ENCODE data around the gene TPSD1. TPM values are rescaled to one million over a fixed set of nuclear protein-coding genes. Genes with fewer than 3 reads are reported as not detected.
"Not testable (repeated sequence)": the region's sequence is repeated elsewhere in the genome, so short reads cannot be mapped to it uniquely, and the experiment has no call there.

Gene TPSD1
- polyA plus RNA-seq, 3 donors from 2014 or later: not detected

DNA sequence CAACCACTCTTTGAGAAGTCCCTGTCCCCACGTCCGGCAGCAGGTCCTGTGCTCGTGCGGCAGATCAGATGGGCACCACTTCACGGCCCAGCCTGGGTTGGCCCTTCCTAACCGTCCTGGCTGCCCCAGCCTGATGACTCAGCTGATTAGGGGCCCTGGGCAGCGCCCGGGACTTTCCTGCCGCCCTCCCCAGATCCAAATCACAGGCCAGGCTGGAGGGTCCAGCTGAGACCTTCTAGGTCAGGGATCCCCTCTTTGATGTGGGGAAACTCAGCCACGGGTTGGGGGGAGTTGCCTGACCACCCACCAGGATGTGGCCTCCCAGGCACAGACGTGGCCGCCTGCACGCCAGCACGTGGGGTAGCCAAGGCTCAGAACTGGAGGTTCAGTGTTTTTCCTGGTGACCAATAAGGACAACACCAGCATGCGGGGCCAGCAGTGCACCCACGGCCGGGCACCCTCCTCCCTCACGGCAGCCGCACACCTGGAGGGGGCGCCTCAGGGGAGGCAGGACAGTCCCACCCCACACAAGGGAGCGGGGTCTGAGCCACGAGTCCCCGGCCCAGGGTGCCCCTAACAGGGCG, 30.0 kb upstream of the TPSD1 start:
- not testable (repeated sequence) for H3K4me3 Mint-ChIP-seq; DNase-seq; H3K27ac Mint-ChIP-seq; H3K4me1 Mint-ChIP-seq; H3K36me3 Mint-ChIP-seq; H3K27me3 Mint-ChIP-seq (ENCODE audit: low read depth in 3 of 3); H3K9me3 Mint-ChIP-seq

DNA sequence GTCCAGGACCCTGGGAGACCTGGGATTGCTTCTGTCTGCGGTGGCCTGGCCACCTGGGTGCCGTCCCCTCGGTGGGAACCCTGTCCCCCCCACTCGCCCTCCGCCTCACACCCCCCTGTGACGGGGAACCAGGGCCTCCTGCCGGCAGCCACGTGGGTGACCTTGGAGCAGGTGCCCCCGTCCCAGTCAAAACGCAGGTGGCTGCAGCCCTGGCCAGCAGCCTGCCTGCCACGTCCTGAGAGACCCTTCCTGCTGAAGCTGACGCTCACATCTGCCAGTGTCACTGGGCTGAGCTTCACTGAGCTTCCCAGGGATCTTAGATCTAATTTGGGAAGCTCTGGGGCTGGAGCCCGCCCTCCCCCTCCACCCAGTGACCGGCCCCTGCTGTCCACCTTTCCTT, 29.2 kb upstream of the TPSD1 start:
- not testable (repeated sequence) for DNase-seq; H3K27ac Mint-ChIP-seq; H3K9me3 Mint-ChIP-seq; H3K4me3 Mint-ChIP-seq; H3K4me1 Mint-ChIP-seq; H3K36me3 Mint-ChIP-seq; H3K27me3 Mint-ChIP-seq (ENCODE audit: low read depth in 3 of 3)

DNA sequence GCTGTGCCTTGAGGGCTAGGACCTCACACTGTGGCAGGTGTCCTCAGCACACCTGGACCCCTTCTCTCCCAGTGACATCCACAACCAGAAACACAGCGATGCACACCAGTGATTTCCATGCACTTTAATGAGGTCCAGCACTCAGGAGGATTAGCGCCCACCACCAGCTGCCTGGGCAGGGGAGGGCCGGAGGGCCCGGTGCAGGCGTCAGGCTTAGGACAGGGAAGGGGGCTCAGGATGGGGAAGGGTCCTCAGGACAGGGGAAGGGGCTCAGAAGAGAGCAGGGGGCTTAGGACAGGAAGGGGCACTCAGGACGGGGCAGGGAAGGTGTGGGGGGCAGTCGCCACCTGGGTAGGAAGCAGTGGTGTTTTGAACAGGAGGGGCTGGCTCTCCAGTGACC, 27.6 kb upstream of the TPSD1 start:
- H3K27ac Mint-ChIP-seq; H3K36me3 Mint-ChIP-seq; H3K27me3 Mint-ChIP-seq (ENCODE audit: low read depth in 3 of 3); H3K9me3 Mint-ChIP-seq; H3K4me1 Mint-ChIP-seq; H3K4me3 Mint-ChIP-seq; DNase-seq: not testable (repeated sequence)

DNA sequence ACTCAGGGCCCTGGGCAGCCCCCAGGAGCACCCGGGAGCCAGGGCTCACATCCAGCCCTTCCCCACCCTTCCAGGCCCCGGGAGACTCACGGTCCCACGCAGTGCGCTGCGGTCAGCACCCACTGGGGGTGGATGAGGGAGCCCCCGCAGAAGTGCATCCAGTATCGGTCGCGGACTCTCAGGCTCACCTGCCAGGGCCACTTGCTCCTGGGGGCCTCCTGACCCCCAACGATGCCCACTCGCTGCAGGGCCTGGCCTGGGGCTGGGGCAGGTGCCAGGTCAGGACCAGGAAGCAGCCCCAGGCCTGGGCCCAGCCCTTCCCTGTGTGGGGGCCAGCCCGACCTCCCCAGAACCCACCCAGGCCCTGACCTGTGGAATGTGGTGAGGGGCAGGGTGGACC, 26.4 kb upstream of the TPSD1 start:
- not testable (repeated sequence) for H3K27me3 Mint-ChIP-seq (ENCODE audit: low read depth in 3 of 3); H3K4me3 Mint-ChIP-seq; DNase-seq; H3K27ac Mint-ChIP-seq; H3K4me1 Mint-ChIP-seq; H3K36me3 Mint-ChIP-seq; H3K9me3 Mint-ChIP-seq

DNA sequence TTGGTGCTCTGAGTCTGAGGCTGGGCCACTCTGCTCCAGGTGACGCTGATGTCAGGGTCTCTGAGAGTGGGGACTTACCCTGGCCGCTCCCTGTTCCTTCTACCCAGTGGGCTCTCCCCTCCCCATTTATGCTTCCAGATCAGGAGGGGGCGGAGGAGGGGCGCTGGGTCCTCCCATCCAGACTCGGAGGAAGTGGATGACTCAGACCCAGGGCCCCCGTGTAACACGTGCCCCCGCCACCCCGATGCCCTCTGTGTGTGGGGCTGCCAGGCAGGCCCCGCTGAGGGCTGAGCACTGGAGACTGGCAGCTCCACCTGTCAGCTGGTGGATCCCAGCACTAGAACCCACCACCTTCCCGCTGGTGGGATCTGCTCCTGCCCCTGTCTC, 25.8 kb upstream of the TPSD1 start, which contains the start of gene TPSB2:
TSS of gene TPSB2 (minus strand) at position 101 of the 387 bp plus-strand sequence. CDS start 233 bp downstream, outside the sequence.
- not testable (repeated sequence) for H3K9me3 Mint-ChIP-seq; DNase-seq; H3K4me1 Mint-ChIP-seq; H3K4me3 Mint-ChIP-seq; H3K27me3 Mint-ChIP-seq (ENCODE audit: low read depth in 3 of 3); H3K36me3 Mint-ChIP-seq; H3K27ac Mint-ChIP-seq

DNA sequence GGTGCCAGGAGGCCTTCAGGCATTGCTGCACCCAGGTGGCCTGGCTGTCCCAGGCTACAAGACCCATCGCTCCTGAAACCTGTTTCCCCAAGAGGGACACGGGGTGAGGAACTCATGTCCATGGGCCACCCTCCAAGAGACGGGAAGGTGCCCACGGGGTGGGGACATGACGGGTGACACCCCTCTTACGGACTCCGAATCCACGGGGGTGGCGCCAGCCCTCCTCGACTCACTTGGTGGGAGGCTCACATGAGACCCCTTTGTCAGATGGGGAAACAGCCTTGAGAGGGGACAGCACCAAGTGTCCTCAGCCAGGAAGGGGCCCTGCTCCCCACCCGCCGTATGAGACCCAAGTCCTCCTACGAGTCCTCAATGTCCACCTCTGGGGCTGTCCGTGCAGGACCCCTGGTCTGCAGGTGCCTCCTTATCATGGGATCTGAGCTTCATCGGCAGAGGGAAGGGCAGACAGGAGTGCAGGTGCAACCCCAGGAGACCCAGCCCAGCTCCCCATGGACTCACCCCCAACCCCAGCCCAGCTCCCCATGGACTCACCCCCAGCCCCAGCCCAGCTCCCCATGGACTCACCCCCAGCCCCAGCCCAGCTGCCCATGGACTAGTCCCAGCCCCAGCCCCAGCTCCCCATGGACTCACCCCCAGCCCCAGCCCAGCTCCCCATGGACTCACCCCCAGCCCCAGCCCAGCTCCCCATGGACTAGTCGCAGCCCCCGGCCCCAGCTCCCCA, 25.2 kb upstream of the TPSD1 start:
- not testable (repeated sequence) for H3K36me3 Mint-ChIP-seq

DNA sequence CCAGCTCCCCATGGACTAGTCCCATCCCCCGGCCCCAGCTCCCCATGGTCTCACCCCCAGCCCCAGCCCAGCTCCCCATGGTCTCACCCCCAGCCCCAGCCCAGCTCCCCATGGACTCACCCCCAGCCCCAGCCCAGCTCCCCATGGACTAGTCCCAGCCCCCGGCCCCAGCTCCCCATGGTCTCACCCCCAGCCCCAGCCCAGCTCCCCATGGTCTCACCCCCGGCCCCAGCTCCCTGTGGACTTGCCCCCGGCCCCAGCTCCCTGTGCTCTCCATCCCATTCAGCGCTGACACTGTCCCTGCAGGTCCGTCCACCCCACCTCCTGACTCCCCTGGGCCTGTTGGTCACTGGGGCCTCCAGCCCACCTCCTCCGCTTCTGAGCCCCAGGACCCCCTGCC, 24.6 kb upstream of the TPSD1 start:
- H3K36me3 Mint-ChIP-seq; DNase-seq; H3K4me1 Mint-ChIP-seq; H3K9me3 Mint-ChIP-seq; H3K4me3 Mint-ChIP-seq; H3K27ac Mint-ChIP-seq; H3K27me3 Mint-ChIP-seq (ENCODE audit: low read depth in 3 of 3): not testable (repeated sequence)

More for the DNA sequence above, 25.2 kb upstream of the TPSD1 start:
- DNase-seq; H3K4me3 Mint-ChIP-seq; H3K9me3 Mint-ChIP-seq; H3K27ac Mint-ChIP-seq; H3K4me1 Mint-ChIP-seq; H3K27me3 Mint-ChIP-seq (ENCODE audit: low read depth in 3 of 3): not testable (repeated sequence)

DNA sequence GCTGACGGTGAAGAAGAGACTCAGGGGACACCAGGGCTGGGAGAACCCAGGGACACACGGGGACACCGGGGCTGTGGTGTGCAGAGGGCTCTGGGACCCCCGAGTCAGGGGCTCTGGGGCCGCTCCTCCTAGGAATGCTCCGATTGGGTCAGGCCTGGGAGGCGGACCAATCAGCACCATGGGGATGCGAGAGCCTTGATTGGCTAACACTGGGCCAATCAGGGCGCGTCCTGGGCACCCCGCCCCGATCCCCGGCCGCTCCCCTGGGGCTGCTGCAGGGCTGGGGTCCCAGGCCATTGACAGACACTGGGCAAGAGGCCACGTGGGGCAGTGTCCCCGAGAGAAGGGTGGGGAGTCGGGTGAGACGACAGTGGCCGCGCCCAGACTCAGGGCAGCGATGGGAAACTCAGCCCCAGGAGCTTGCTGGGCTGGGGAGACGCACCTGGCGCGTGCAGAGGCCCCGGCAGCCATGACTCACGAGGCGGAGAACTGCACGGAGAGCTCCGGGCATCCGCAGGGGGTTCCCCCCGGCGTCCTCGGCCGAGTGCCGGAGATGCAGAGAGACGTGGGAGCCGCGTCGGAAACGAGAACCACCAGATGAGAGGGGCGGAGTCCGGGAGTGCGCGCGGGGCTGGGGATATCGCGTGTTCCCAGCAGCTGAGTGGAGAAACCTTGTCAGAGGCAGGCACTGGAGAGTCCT, 23.7 kb upstream of the TPSD1 start:
- H3K27me3 Mint-ChIP-seq (ENCODE audit: low read depth in 3 of 3): not testable (repeated sequence)

DNA sequence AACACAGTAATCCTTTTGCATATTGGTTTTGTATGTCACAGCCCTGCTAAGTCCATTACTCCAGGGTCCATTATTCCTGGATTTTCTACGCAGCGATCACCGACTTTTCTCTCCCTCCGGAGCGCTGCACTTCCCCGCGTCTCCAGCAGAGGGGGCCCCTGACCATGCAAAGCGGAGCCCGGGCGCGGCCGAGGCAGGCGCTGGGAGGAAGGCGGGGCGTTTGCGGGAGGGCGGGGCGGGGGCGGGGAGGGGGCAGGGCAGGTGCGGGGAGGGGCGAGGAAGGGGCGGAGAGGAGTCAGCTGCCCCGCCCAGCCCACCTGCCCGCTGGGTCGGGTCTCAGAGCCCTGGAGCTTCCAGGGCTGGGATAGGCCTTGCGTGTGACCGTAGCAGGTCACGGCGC, 19.2 kb upstream of the TPSD1 start:
- not testable (repeated sequence) for H3K27ac Mint-ChIP-seq; H3K36me3 Mint-ChIP-seq; H3K4me3 Mint-ChIP-seq; H3K4me1 Mint-ChIP-seq; H3K9me3 Mint-ChIP-seq; H3K27me3 Mint-ChIP-seq (ENCODE audit: low read depth in 3 of 3); DNase-seq

More for the DNA sequence above, 23.7 kb upstream of the TPSD1 start:
- H3K4me1 Mint-ChIP-seq, H3K9me3 Mint-ChIP-seq, DNase-seq, H3K27ac Mint-ChIP-seq, H3K36me3 Mint-ChIP-seq, H3K4me3 Mint-ChIP-seq: not testable (repeated sequence)

DNA sequence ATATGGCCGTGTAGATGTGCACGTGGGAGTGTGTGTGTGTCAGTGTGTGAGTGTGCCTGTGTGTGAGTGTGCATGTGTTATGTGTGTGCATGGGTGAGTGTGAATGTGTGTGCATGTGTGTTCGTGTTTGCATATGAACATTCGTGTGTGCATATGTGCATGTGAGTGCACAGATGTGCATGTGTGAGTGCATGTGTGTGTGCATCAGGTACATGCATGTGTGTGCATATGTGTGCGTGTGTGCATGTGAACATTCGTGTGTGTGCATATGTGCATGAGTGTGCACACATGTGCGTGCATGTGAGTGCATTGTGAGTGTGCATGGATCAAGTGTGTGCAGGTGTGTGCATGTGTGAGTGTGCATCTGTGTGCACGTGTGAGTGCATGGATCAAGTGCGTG, 17.9 kb upstream of the TPSD1 start:
- Mint-ChIP-seq H3K36me3 (no peaks in the 10 kb centered on the region), H3K4me3 (peak overlapping the region in 1 of 5 donors; percentile 44), H3K27me3 (ENCODE audit: low read depth in 3 of 3) (no peaks in the 10 kb centered on the region), H3K27ac (peak overlapping the region in 4 of 6 donors; percentile 9 to 40 (median 22)), H3K9me3 (no peaks in the 10 kb centered on the region), H3K4me1 (peaks cover 0 to 3% of the 10 kb centered on the region in 2 donors)
- no peak for DNase-seq

DNA sequence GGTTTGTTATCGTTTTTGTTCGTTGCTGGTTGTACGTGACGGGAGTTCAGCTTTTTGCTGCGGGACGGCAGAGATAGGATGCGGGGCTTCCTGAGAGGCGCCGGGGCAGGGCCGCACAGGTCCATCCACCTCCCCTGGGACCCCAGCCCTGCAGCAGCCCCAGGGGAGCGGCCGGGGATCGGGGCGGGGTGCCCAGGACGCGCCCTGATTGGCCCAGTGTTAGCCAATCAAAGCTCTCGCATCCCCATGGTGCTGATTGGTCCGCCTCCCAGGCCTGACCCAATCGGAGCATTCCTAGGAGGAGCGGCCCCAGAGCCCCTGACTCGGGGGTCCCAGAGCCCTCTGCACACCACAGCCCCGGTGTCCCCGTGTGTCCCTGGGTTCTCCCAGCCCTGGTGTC, 17.0 kb upstream of the TPSD1 start:
- H3K9me3 Mint-ChIP-seq; DNase-seq; H3K4me3 Mint-ChIP-seq; H3K27ac Mint-ChIP-seq; H3K4me1 Mint-ChIP-seq; H3K27me3 Mint-ChIP-seq (ENCODE audit: low read depth in 3 of 3); H3K36me3 Mint-ChIP-seq: not testable (repeated sequence)

DNA sequence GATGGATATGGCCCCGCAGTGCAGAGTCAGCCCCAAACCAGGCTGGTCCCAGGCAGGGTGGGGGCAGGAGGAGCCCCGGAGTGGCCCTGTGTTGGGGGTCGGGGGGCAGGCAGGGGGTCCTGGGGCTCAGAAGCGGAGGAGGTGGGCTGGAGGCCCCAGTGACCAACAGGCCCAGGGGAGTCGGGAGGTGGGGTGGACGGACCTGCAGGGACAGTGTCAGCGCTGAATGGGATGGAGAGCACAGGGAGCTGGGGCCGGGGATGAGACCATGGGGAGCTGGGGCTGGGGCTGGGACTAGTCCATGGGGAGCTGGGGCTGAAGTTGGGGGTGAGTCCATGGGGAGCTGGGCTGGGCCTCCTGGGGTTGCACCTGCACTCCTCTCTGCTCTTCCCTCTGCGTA, 16.3 kb upstream of the TPSD1 start:
- not testable (repeated sequence) for H3K4me1 Mint-ChIP-seq, H3K36me3 Mint-ChIP-seq

DNA sequence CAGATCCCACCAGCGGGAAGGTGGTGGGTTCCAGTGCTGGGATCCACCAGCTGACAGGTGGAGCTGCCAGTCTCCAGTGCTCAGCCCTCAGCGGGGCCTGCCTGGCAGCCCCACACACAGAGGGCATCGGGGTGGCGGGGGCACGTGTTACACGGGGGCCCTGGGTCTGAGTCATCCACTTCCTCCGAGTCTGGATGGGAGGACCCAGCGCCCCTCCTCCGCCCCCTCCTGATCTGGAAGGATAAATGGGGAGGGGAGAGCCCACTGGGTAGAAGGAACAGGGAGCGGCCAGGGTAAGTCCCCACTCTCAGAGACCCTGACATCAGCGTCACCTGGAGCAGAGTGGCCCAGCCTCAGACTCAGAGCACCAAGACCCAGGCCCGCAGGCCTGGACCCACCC, 15.4 kb upstream of the TPSD1 start, which contains the start of gene TPSAB1:
TSS of gene TPSAB1 (plus strand) at position 270 of the 400 bp plus-strand sequence. CDS start 234 bp downstream, outside the sequence.
- not testable (repeated sequence) for H3K27me3 Mint-ChIP-seq (ENCODE audit: low read depth in 3 of 3); H3K36me3 Mint-ChIP-seq; H3K9me3 Mint-ChIP-seq; DNase-seq; H3K4me3 Mint-ChIP-seq; H3K27ac Mint-ChIP-seq
- H3K4me1 Mint-ChIP-seq: peaks cover 7 to 12% of the 10 kb centered on the region in 2 donors

More for the DNA sequence above, 16.3 kb upstream of the TPSD1 start:
- not testable (repeated sequence) for H3K27ac Mint-ChIP-seq; H3K9me3 Mint-ChIP-seq; DNase-seq; H3K4me3 Mint-ChIP-seq; H3K27me3 Mint-ChIP-seq (ENCODE audit: low read depth in 3 of 3)

DNA sequence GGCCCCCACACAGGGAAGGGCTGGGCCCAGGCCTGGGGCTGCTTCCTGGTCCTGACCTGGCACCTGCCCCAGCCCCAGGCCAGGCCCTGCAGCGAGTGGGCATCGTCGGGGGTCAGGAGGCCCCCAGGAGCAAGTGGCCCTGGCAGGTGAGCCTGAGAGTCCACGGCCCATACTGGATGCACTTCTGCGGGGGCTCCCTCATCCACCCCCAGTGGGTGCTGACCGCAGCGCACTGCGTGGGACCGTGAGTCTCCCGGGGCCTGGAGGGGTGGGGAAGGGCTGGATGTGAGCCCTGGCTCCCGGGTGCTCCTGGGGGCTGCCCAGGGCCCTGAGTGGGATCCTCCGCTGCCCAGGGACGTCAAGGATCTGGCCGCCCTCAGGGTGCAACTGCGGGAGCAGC, 14.8 kb upstream of the TPSD1 start:
- not testable (repeated sequence) for H3K36me3 Mint-ChIP-seq

More for the DNA sequence above, 14.8 kb upstream of the TPSD1 start:
- not testable (repeated sequence) for H3K4me3 Mint-ChIP-seq; DNase-seq; H3K9me3 Mint-ChIP-seq; H3K27me3 Mint-ChIP-seq (ENCODE audit: low read depth in 3 of 3); H3K27ac Mint-ChIP-seq
- peaks cover 11 to 16% of the 10 kb centered on the region in 2 donors for H3K4me1 Mint-ChIP-seq
